HFFc6 (cell line): ENCODE measurements around the gene MCTP1. TPM values are rescaled to one million over a fixed set of nuclear protein-coding genes. Genes with fewer than 3 reads are reported as not detected.

ENCODE experiments used
- DNase-seq: peaks from one replicate; pipeline ENCODE4 v3.0.0-alpha.2; 2018
- H3K27ac Mint-ChIP-seq: 2 replicates; pipeline ENCODE4 v1.8.0; 2020; ENCODE audit warnings: mild to moderate bottlenecking, mixed read lengths
- H3K27me3 Mint-ChIP-seq: 2 replicates; pipeline ENCODE4 v1.8.0; 2021; ENCODE audit warnings: mild to moderate bottlenecking, moderate library complexity, mixed read lengths; ENCODE audit not compliant: insufficient read depth
- H3K36me3 Mint-ChIP-seq: 2 replicates; pipeline ENCODE4 v1.8.0; 2021; ENCODE audit warnings: low read depth, mixed read lengths
- H3K4me1 Mint-ChIP-seq: 2 replicates; pipeline ENCODE4 v1.8.0; 2020; ENCODE audit warnings: low read depth, mixed read lengths
- H3K4me3 Mint-ChIP-seq: 2 replicates; pipeline ENCODE4 v1.8.0; 2020; ENCODE audit warnings: mild to moderate bottlenecking, moderate library complexity, mixed read lengths
- H3K9me3 Mint-ChIP-seq: 2 replicates; pipeline ENCODE4 v1.8.0; 2020; ENCODE audit warnings: mild to moderate bottlenecking, mixed read lengths
- total RNA-seq, 6 experiments: library from RNA; stranded (reverse); fragmentation: NEBNext Ultra II Directional; extraction: Animal tissue kit (Norgen Biotek cat#: 25700); gene quantifications; 2 replicates in 1 of 6; 3 replicates in 5 of 6; pipeline ENCODE4 v1.2.3, GENCODE V29; 2021
- TF ChIP-seq, protein P1 (sequence below): fragments of 200-600 bp; sonication (generic); IDR thresholded peaks from 2 replicates; pipeline ENCODE4 v1.5.0; 2021; ENCODE audit warnings: antibody characterized with exemption, mild to moderate bottlenecking

MCTP1 gene
- total RNA-seq, 6 experiments from 2014 or later, result 1.0 to 5.2 (median 3.9) TPM

DNA sequence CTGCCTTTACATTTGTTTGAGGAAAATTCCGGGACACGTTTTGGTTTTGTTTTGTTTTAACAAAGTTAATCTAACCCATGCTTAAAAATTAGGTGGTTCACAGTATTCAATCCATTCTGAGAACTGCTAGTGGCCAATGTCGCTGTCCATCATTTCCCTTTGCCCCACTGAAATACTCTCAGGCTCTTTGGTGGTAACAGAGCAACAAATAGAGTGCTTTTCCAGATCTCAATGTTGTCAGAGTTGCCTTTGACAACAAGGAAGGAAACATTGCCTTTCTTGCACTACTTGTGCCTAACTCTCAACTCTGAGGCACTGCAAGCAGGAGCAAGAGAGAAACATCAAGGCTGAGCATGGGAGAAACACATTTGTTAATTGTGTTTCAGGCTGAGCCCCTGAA lies 154.0 kb downstream of the MCTP1 start:
- no peaks in the 10 kb centered on the region for H3K4me1 Mint-ChIP-seq
- no peak overlapping the region for H3K4me3 Mint-ChIP-seq
- no peaks in the 10 kb centered on the region for H3K9me3 Mint-ChIP-seq
- peaks cover 3% of the 10 kb centered on the region for H3K27me3 Mint-ChIP-seq
- DNase-seq, result peak; percentile 19
- no peaks in the 10 kb centered on the region for H3K36me3 Mint-ChIP-seq
- TF ChIP-seq, protein P1, sequence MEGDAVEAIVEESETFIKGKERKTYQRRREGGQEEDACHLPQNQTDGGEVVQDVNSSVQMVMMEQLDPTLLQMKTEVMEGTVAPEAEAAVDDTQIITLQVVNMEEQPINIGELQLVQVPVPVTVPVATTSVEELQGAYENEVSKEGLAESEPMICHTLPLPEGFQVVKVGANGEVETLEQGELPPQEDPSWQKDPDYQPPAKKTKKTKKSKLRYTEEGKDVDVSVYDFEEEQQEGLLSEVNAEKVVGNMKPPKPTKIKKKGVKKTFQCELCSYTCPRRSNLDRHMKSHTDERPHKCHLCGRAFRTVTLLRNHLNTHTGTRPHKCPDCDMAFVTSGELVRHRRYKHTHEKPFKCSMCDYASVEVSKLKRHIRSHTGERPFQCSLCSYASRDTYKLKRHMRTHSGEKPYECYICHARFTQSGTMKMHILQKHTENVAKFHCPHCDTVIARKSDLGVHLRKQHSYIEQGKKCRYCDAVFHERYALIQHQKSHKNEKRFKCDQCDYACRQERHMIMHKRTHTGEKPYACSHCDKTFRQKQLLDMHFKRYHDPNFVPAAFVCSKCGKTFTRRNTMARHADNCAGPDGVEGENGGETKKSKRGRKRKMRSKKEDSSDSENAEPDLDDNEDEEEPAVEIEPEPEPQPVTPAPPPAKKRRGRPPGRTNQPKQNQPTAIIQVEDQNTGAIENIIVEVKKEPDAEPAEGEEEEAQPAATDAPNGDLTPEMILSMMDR, result no peak
- H3K27ac Mint-ChIP-seq, result no peak overlapping the region

DNA sequence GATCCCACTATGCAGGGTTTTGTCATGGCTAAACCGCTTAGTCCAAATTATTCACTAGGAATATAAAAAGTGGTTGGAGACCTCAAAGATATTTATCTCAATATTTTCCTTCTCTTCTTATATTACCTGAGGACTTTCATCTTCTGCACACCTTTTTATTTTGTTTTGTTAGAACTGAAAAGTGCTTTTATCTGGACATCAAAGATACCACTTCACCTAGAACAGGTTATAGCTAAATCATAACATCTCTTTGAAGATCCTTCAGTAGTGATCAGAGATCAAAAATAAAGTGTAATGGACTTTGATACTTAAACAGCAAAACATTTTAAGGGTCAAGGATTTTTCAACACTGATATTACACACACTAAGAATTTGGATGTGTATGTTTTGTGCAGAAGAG lies 160.2 kb downstream of the MCTP1 start:
- no peaks in the 10 kb centered on the region for H3K4me1 Mint-ChIP-seq
- no peak for DNase-seq
- peaks cover 7% of the 10 kb centered on the region; the same call in 1 of the 2 replicates for H3K27me3 Mint-ChIP-seq
- H3K36me3 Mint-ChIP-seq, result no peaks in the 10 kb centered on the region
- TF ChIP-seq, protein P1, result no peak
- no peaks in the 10 kb centered on the region for H3K9me3 Mint-ChIP-seq
- H3K4me3 Mint-ChIP-seq, result no peak overlapping the region
- no peak overlapping the region for H3K27ac Mint-ChIP-seq

DNA sequence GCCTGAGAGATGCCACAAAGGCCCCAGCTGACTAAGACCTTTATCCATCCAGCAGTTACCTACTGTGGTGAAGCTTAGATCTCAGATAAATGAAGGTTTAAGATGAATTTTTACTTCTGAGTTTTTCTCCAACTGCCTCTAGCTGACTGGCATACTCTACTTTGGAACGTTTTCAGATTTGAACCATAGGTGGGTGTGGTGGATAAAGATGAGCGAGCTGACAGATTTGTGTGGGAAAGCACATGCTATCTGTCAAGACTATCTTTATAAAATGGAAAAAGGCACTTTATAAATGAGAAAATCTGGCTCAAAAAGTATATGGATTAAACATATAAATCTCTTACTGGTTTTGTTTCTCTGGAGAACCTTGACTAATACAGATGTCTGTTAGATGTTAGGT lies 160.8 kb downstream of the MCTP1 start:
- Mint-ChIP-seq H3K27ac (no peak overlapping the region), H3K4me1 (no peaks in the 10 kb centered on the region), H3K36me3 (no peaks in the 10 kb centered on the region), H3K27me3 (peaks cover 7% of the 10 kb centered on the region; the same call in 1 of the 2 replicates), H3K4me3 (no peak overlapping the region), H3K9me3 (no peaks in the 10 kb centered on the region)
- no peak for DNase-seq
- TF ChIP-seq, protein P1, result no peak

DNA sequence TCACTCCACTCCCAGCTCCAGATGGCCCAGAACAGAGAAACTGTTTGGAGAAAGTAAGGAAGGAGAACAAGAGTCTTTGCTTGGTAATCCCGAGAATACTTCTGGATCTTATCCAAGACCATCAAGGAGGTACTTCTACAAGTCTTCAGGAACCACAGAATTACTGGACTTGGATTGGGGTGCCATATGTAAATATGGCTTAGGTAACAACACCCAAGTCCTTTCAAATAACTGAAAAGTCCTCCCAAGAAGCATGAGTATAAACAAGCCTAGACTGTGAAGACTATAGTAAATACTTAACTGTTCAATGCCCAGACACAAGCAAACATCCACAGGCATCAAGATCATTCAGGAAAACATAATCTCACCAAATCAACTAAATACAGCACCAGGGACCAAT lies 170.0 kb downstream of the MCTP1 start:
- peaks cover 14% of the 10 kb centered on the region for H3K4me1 Mint-ChIP-seq
- H3K9me3 Mint-ChIP-seq, result no peaks in the 10 kb centered on the region
- TF ChIP-seq, protein P1, result no peak
- no peak for DNase-seq
- H3K4me3 Mint-ChIP-seq, result no peak overlapping the region
- H3K36me3 Mint-ChIP-seq, result no peaks in the 10 kb centered on the region
- H3K27me3 Mint-ChIP-seq, result peaks cover 9% of the 10 kb centered on the region; the same call in 1 of the 2 replicates
- no peak overlapping the region for H3K27ac Mint-ChIP-seq

DNA sequence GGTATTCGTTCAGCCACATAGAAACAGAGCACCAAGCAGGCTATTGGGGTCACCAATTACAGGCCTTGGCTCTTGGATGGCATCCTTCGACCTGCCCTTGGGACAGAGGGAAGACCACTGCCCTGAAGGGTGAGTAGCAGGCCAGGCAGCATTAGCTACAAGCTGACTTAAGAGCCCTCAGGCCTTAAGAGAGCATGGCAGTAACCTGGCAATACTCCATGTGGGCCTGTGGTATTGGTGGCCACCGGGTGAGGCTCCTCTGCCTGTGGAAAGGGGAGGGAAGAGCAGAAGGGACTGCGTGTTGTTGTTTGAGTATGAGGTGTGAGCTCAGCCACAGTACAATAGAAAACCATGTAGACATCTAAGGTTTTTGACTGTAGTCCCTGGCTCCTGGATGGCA lies 170.6 kb downstream of the MCTP1 start:
- Mint-ChIP-seq H3K36me3 (no peaks in the 10 kb centered on the region), H3K27ac (no peak overlapping the region), H3K9me3 (no peaks in the 10 kb centered on the region), H3K4me3 (no peak overlapping the region), H3K27me3 (peaks cover 9% of the 10 kb centered on the region; the same call in 1 of the 2 replicates), H3K4me1 (peaks cover 14% of the 10 kb centered on the region)
- TF ChIP-seq, protein P1, result no peak
- DNase-seq, result no peak

DNA sequence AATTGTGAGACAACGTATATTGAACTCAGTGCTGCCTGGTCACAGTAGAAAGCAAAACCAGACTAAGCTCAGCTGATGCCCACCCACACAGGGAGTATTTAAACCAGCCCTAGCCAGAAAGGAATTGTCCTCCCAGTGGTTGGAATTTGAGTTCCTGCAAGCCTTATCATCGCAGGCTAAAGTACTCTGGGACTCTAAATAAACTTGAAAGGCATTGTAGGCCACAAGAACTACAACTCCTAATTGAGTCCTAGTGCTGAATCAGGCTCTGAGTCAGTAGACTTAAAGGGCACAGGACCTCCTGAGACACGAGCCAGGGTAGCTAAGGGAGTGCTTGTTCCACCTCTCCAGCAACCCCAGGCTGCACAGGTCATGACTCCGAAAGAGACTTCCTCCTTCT lies 171.4 kb downstream of the MCTP1 start:
- H3K4me3 Mint-ChIP-seq, result no peak overlapping the region
- no peaks in the 10 kb centered on the region for H3K9me3 Mint-ChIP-seq
- peak; percentile 84 for DNase-seq
- peaks cover 14% of the 10 kb centered on the region for H3K4me1 Mint-ChIP-seq
- TF ChIP-seq, protein P1, result peak; percentile 47
- H3K27me3 Mint-ChIP-seq, result peaks cover 9% of the 10 kb centered on the region; the same call in 1 of the 2 replicates
- H3K27ac Mint-ChIP-seq, result no peak overlapping the region
- H3K36me3 Mint-ChIP-seq, result no peaks in the 10 kb centered on the region
